Vagina (tissue), 2 donors: ENCODE results near the gene SLMAP.

Experiments used
- CTCF ChIP-seq, 3 experiments: fragments of 450-650 bp in 2 of 3; fragments of 200-600 bp in 1 of 3; sonication (generic) in 1 of 3; IDR thresholded peaks; one replicate each; pipeline ENCODE4 v1.5.1; 2017 to 2019; ENCODE audit warnings: antibody characterized with exemption in 3 of 3, mild to moderate bottlenecking in 2 of 3, moderate library complexity in 2 of 3
- POLR2A ChIP-seq, 2 donors: fragments of 450-650 bp; IDR thresholded peaks; one replicate each; pipeline ENCODE4 v1.6.1; 2017; ENCODE audit warnings: antibody characterized with exemption in 2 of 2, mild to moderate bottlenecking in 2 of 2, moderate library complexity in 2 of 2
- POLR2AphosphoS5 ChIP-seq, 2 donors: sonication (generic); formaldehyde crosslinking; IDR thresholded peaks; one replicate each; pipeline ENCODE4 v1.9.0; 2017; ENCODE audit warnings: antibody characterized with exemption in 2 of 2, mild to moderate bottlenecking in 2 of 2, low read depth in 1 of 2; ENCODE audit not compliant: insufficient read depth in 1 of 2

DNA sequence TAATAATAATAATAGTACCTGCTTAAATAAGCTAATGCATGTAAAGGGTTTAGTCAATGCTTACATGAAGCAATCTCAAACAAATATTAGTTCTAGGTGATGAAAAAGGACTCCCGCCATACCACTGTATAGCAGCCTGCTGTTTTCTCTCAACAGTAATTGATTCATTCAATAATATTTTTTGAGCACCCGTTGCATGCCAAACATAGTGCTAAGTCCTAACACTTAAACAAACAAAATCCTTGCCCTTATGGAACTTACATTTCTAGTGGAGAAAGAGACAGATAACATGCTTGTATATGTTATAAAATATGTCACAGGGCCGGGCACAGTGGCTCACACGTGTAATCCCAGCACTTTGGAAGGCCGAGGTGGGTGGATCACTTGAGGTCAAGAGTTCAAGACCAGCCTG, 190.9 kb downstream of the SLMAP start:
- no peak for TF ChIP-seq CTCF (IDR thresholded peaks at IDR 0.05)
- TF ChIP-seq POLR2A (IDR thresholded peaks at IDR 0.05): no peak
- TF ChIP-seq POLR2AphosphoS5 (IDR thresholded peaks at IDR 0.05; ENCODE audit: insufficient read depth in 1 of 2, low read depth in 1 of 2): no peak
